K562 (cell line): Measurements from ENCODE around the gene SLC30A4. TPM values are rescaled to one million over a fixed set of nuclear protein-coding genes. Genes with fewer than 3 reads are reported as not detected.
A peak's percentile ranks its signal among the peaks of the same experiment; 100 is the strongest.

ENCODE experiments used
- ARNT ChIP-seq, 2 experiments: fragments of 450-650 bp; IDR thresholded peaks; 2 replicates each; pipeline ENCODE4 v1.6.1; 2016; ENCODE audit warnings: mild to moderate bottlenecking in 1 of 2
- CEBPB ChIP-seq: fragments of 450-650 bp; IDR thresholded peaks from 2 replicates; pipeline ENCODE4 v1.6.1; 2016; ENCODE audit warnings: missing genetic modification characterization, missing compliant biosample characterization
- CTCF ChIP-seq, 3 experiments: IDR thresholded peaks in 2 of 3; conservative IDR thresholded peaks in 1 of 3; 2 replicates each; pipeline ENCODE4 v1.5.1; 2011 to 2012; ENCODE audit warnings: low read length in 3 of 3, mild to moderate bottlenecking in 3 of 3, control low read depth in 2 of 3, improper control_type of control experiment in 1 of 3, inconsistent platforms in 1 of 3, low read depth in 1 of 3, mixed read lengths in 1 of 3, moderate library complexity in 1 of 3; ENCODE audit not compliant: insufficient read depth in 2 of 3
- HNRNPK ChIP-seq: fragments of 200-400 bp; formaldehyde crosslinking; IDR thresholded peaks from one replicate; pipeline ENCODE4 v1.6.1; 2018; ENCODE audit warnings: mild to moderate bottlenecking, low read depth, low read length; ENCODE audit not compliant: poor library complexity, severe bottlenecking
- IRF1 ChIP-seq: sonication (generic); formaldehyde crosslinking; IDR thresholded peaks from 2 replicates; pipeline ENCODE4 v1.8.0; 2022; ENCODE audit warnings: missing genetic modification reagents, mild to moderate bottlenecking, borderline replicate concordance
- LARP7 ChIP-seq: fragments of 450-650 bp; IDR thresholded peaks from 2 replicates; pipeline ENCODE4 v1.6.1; 2016
- MXI1 ChIP-seq: IDR thresholded peaks from 2 replicates; pipeline ENCODE4 v1.6.1; 2011; ENCODE audit warnings: low read depth, mild to moderate bottlenecking, improper control_type of control experiment, low read length
- NFIX ChIP-seq: fragments of 250-450 bp; sonication (Bioruptor Pico); IDR thresholded peaks from 2 replicates; pipeline ENCODE4 v1.4.0; 2020; ENCODE audit warnings: low read depth, mild to moderate bottlenecking, moderate library complexity
- U2AF2 ChIP-seq: fragments of 200-400 bp; formaldehyde crosslinking; optimal IDR thresholded peaks from 2 replicates; pipeline ENCODE3; 2017; ENCODE audit warnings: low read depth, mild to moderate bottlenecking, low read length
- ZBTB7A ChIP-seq: IDR thresholded peaks from 2 replicates; pipeline ENCODE4 v1.6.1; 2011; ENCODE audit warnings: low read depth, mild to moderate bottlenecking, low read length, moderate library complexity, borderline replicate concordance; ENCODE audit not compliant: control insufficient read depth
- ZNF395 ChIP-seq: fragments of 200-800 bp; sonication (Bioruptor generic); IDR thresholded peaks from 2 replicates; pipeline ENCODE4 v1.6.1; 2017; ENCODE audit warnings: missing genetic modification characterization, missing compliant biosample characterization
- ZNF551 ChIP-seq: fragments of 250-450 bp; sonication (Bioruptor Pico); IDR thresholded peaks from 2 replicates; pipeline ENCODE4 v1.5.0; 2021; ENCODE audit warnings: mild to moderate bottlenecking, moderate library complexity
- polyA plus RNA-seq, 8 experiments: library from polyadenylated mRNA; depleted of rRNA in 4 of 8; stranded (reverse) in 5 of 8; unstranded in 3 of 8; fragments of >200 nt; fragmentation: Nextera tagmentation in 2 of 8; fragmentation: Illumina TruSeq in 1 of 8; extraction: Ambion mirVana in 2 of 8; extraction: Trizol in 1 of 8; gene quantifications; 2 replicates each; pipeline versions ENCODE4 v1.2.1 to v1.2.3, GENCODE V29; 2011 to 2014; ENCODE audit warnings: inconsistent platforms in 1 of 8, missing spikeins in 1 of 8
- total RNA-seq, 7 experiments: library from RNA; depleted of rRNA in 6 of 7; stranded (reverse); fragments of >200 nt in 6 of 7; fragmentation: Illumina TruSeq in 2 of 7; extraction: Trizol in 2 of 7; gene quantifications; 2 replicates each; pipeline versions ENCODE4 v1.2.1 to v1.2.3, GENCODE V29; 2011 to 2021; ENCODE audit warnings: low replicate concordance in 1 of 7
- TF ChIP-seq, protein P1 (sequence below), 2 experiments: fragments of 450-650 bp; IDR thresholded peaks; 2 replicates each; pipeline ENCODE4 v1.6.1; 2016; ENCODE audit warnings: mild to moderate bottlenecking in 2 of 2, borderline replicate concordance in 1 of 2, low read depth in 1 of 2, moderate library complexity in 1 of 2
- TF ChIP-seq, protein P2 (sequence below): IDR thresholded peaks from 2 replicates; pipeline ENCODE4 v1.6.1; 2011; ENCODE audit not compliant: insufficient read length; ENCODE audit errors: extremely low read depth

The SLC30A4 gene
- total and polyA plus RNA-seq, 9 of the 15 experiments (the other 6 are each of a cell fraction or from before 2014, with no cell fraction given) = 0.21 to 0.73 (median 0.36) TPM

GRCh38 chr15:45546789-45547188 lies 24.2 kb upstream of the SLC30A4 start (continued):
- TF ChIP-seq, protein P1, sequence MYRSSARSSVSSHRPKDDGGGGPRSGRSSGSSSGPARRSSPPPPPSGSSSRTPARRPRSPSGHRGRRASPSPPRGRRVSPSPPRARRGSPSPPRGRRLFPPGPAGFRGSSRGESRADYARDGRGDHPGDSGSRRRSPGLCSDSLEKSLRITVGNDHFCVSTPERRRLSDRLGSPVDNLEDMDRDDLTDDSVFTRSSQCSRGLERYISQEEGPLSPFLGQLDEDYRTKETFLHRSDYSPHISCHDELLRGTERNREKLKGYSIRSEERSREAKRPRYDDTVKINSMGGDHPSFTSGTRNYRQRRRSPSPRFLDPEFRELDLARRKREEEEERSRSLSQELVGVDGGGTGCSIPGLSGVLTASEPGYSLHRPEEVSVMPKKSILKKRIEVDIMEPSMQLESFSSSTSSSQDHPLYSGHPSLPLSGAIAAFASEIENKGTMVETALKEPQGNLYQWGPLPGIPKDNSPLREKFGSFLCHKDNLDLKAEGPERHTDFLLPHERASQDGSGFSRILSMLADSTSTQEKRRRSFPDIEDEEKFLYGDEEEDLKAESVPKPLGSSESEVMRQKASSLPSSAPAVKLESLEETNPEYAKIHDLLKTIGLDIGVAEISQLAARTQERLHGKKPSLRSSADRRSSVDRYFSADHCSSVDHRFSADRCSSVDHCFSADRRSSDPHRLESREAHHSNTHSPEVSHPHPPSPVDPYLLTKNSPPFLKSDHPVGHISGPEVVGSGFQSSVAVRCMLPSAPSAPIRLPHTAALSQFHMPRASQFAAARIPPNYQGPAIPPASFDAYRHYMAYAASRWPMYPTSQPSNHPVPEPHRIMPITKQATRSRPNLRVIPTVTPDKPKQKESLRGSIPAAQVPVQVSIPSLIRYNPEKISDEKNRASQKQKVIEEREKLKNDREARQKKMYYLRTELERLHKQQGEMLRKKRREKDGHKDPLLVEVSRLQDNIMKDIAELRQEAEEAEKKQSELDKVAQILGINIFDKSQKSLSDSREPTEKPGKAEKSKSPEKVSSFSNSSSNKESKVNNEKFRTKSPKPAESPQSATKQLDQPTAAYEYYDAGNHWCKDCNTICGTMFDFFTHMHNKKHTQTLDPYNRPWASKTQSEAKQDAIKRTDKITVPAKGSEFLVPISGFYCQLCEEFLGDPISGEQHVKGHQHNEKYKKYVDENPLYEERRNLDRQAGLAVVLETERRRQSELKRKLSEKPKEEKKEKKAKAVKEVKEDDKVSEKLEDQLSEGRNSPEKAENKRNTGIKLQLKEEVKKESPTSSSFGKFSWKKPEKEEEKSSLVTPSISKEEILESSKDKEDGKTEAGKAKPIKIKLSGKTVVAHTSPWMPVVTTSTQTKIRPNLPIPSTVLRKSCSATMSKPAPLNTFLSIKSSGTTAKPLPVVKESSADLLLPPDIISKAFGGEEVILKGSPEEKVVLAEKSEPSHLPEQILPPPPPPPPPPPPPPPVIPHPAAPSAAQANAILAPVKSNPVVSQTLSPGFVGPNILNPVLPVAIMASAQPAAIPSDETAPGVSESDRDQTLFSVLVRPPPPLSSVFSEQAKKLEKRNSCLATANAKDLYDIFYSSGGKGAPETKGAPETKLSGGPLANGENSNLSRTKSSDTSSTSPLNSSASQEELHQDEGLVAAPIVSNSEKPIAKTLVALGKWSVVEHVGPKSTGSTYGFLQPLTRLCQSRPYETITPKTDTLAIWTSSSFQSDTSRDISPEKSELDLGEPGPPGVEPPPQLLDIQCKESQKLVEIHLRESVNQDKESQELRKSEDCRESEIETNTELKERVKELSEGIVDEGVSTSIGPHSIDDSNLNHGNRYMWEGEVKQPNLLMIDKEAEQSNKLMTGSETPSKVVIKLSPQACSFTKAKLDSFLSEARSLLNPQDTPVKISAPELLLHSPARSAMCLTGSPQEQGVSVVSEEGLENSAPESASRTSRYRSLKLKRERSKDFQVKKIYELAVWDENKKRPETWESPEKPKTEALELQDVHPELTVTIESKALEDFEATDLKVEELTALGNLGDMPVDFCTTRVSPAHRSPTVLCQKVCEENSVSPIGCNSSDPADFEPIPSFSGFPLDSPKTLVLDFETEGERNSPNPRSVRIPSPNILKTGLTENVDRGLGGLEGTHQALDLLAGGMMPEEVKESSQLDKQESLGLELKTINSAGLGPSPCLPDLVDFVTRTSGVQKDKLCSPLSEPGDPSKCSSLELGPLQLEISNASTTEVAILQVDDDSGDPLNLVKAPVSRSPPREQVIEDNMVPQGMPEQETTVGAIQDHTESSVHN (IDR thresholded peaks at IDR 0.05; ENCODE audit: borderline replicate concordance in 1 of 2, low read depth in 1 of 2) = no peak
- TF ChIP-seq CEBPB = peak; percentile 88
- TF ChIP-seq NFIX (CRISPR knock-in tag) = no peak
- peak; percentile 31; the same call in 1 of the 2 replicates for TF ChIP-seq ZNF395 (CRISPR knock-in tag)
- TF ChIP-seq CTCF (IDR thresholded peaks at IDR 0.05 in 2 of 3, conservative IDR thresholded peaks at IDR 0.05 in 1 of 3; ENCODE audit: insufficient read depth in 2 of 3, low read depth in 1 of 3, low read length in 3 of 3) = peak in 1 of 3 experiments; percentile 21; a peak in 1 of 6 replicates
- TF ChIP-seq MXI1 = no peak
- TF ChIP-seq HNRNPK = no peak
- no peak for TF ChIP-seq LARP7
- TF ChIP-seq IRF1 (CRISPR knock-in tag) = no peak
- no peak for TF ChIP-seq ARNT (IDR thresholded peaks at IDR 0.05)
- no peak for TF ChIP-seq ZBTB7A
- TF ChIP-seq U2AF2 = no peak
- no peak for TF ChIP-seq ZNF551 (CRISPR knock-in tag)
- TF ChIP-seq, protein P2, sequence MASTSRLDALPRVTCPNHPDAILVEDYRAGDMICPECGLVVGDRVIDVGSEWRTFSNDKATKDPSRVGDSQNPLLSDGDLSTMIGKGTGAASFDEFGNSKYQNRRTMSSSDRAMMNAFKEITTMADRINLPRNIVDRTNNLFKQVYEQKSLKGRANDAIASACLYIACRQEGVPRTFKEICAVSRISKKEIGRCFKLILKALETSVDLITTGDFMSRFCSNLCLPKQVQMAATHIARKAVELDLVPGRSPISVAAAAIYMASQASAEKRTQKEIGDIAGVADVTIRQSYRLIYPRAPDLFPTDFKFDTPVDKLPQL = no peak
